Psoas muscle (tissue), 8 donors: Measurements from ENCODE around the gene SPACA4. TPM values are rescaled to one million over a fixed set of nuclear protein-coding genes. Genes with fewer than 3 reads are reported as not detected.

Experiments used
- ATAC-seq, 4 donors: fragments of 200-7000 bp; cut with Tn5 transposase; one replicate each; pipeline ENCODE4 v1.9.1; 2020; ENCODE audit warnings: moderate library complexity in 3 of 4, mild to moderate bottlenecking in 2 of 4
- DNase-seq, 2 donors: peaks; one replicate each; pipeline ENCODE4 v3.0.0-alpha.2; 2020
- H3K27ac ChIP-seq: fragments of 200-600 bp; one replicate; pipeline ENCODE4 v1.8.0; 2022
- H3K27me3 ChIP-seq, 3 donors: fragments of 200-600 bp in 1 of 3; one replicate each; pipeline versions ENCODE4 v1.6.1 to v1.8.0; 2013 to 2022; ENCODE audit warnings: low read length in 2 of 3, mild to moderate bottlenecking in 2 of 3, moderate library complexity in 1 of 3; ENCODE audit not compliant: insufficient read depth in 3 of 3
- H3K36me3 ChIP-seq, 2 donors: fragments of 200-600 bp in 1 of 2; one replicate each; pipeline versions ENCODE4 v1.6.1 to v1.8.0; 2013 to 2022; ENCODE audit warnings: low read depth in 1 of 2, mild to moderate bottlenecking in 1 of 2, moderate library complexity in 1 of 2; ENCODE audit not compliant: insufficient read depth in 1 of 2
- H3K4me1 ChIP-seq: fragments of 200-600 bp; one replicate; pipeline ENCODE4 v1.8.0; 2022
- H3K4me3 ChIP-seq: fragments of 200-600 bp; one replicate; pipeline ENCODE4 v1.8.0; 2022; ENCODE audit warnings: mild to moderate bottlenecking
- H3K9me3 ChIP-seq: fragments of 200-600 bp; one replicate; pipeline ENCODE4 v1.8.0; 2022
- WGBS, 3 donors: extraction: QIAGEN DNeasy Blood & Tissue Kit; methylation state at CpG; one replicate each; pipeline versions ENCODE4 v1.1.6 to v1.1.7; 2013; 5-methylcytosine and 5-hydroxymethylcytosine counted together
- intact Hi-C, 2 donors: fragments of 100-400 bp; cut with DNase I; formaldehyde crosslinking; loops; one replicate each; pipeline versions ENCODE4 v1.11.0 to v1.14.2; 2022
- polyA plus RNA-seq, 3 donors: library from polyadenylated mRNA; stranded (reverse); fragments of 200-250 nt; gene quantifications; one replicate each; pipeline ENCODE4 v1.2.3, GENCODE V29; 2013
- total RNA-seq, 4 donors: library from RNA; stranded (reverse); fragmentation: NEBNext Ultra II Directional in 2 of 4; extraction: Animal tissue kit (Norgen Biotek cat#: 25700) in 2 of 4; gene quantifications; one replicate each; pipeline versions ENCODE4 v1.2.1 to v1.2.4, GENCODE V29; 2021 to 2023
- TF ChIP-seq, protein P1 (sequence below): fragments of 200-600 bp; IDR thresholded peaks from one replicate; pipeline ENCODE4 v1.8.0; 2022; ENCODE audit warnings: antibody characterized with exemption
- donor health status: healthy with polysubstance abuse.
- donor health status: DM: no; HTN: no; CAD: no; lungs with moderate emphysema.
- donor health status: Bipolar disorder and iron deficiency.
- donor health status: healthy.
- donor health status: DM: yes; HTN: yes; CAD: no.
- donor health status: DM: no; HTN: no; CAD: no.
- donor health status: DM: no; HTN: no; CAD: no.
- donor health status: DM: yes; HTN: yes; CAD: no.

The SPACA4 gene
- total and polyA plus RNA-seq, 7 donors: not detected

DNA sequence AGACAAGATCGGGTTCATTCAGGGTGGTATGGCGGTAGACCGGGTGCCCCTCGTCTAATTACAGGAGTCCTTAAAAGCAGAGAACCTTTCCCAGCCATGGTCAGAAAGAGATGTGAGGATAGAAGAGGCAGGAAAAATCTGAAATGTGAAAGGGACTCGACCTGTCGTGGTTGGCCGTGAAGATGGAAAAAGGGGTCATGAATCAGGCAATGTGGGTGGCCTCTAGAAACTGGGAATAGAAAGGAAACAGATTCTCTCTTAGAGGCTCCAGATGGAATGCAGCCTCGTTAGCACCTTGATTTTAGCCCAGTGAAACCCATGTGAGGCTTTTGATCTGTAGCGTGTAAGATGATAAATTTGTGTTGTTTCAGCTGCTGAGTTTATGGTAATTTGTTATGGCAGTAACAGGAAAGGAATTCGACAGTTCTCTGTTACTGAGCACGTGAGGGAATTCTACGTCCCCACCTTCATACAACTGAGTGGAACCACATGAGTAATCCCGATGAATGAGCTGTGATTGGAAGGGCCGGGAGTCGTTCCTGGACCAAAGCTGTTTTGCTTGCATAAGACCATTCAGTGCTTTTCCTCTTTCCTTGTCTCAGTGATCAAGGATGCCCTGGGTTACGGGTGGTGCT lies 50.4 kb downstream of the SPACA4 start:
- intact Hi-C loops: no loop called here
- no peaks in the 10 kb centered on the region for H3K9me3 ChIP-seq
- no peaks in the 10 kb centered on the region for H3K4me1 ChIP-seq
- H3K27me3 ChIP-seq: no peaks in the 10 kb centered on the region
- no peaks in the 10 kb centered on the region for H3K36me3 ChIP-seq
- no peak for DNase-seq
- H3K4me3 ChIP-seq: no peak overlapping the region
- ATAC-seq: no peak
- WGBS, 3 donors: 48 to 55% (median 50%) methylated on average over 16 of the region's 16 CpGs
- TF ChIP-seq, protein P1, sequence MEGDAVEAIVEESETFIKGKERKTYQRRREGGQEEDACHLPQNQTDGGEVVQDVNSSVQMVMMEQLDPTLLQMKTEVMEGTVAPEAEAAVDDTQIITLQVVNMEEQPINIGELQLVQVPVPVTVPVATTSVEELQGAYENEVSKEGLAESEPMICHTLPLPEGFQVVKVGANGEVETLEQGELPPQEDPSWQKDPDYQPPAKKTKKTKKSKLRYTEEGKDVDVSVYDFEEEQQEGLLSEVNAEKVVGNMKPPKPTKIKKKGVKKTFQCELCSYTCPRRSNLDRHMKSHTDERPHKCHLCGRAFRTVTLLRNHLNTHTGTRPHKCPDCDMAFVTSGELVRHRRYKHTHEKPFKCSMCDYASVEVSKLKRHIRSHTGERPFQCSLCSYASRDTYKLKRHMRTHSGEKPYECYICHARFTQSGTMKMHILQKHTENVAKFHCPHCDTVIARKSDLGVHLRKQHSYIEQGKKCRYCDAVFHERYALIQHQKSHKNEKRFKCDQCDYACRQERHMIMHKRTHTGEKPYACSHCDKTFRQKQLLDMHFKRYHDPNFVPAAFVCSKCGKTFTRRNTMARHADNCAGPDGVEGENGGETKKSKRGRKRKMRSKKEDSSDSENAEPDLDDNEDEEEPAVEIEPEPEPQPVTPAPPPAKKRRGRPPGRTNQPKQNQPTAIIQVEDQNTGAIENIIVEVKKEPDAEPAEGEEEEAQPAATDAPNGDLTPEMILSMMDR: no peak
- no peak overlapping the region for H3K27ac ChIP-seq

Other genes starting within 250 kb of the SPACA4 start
- gene TMEM143, start 242.8 kb upstream of the SPACA4 start, total RNA-seq: 10 to 100 TPM; 52.0 to 65.1 (median 57.7) TPM
- 10 to 100 TPM; 17.1 to 41.9 (median 41.5) TPM for gene TMEM143, start 242.8 kb upstream of the SPACA4 start, polyA plus RNA-seq
- not detected for gene SYNGR4, start 242.4 kb upstream of the SPACA4 start, total RNA-seq
- under 1 TPM in 1 of 3 donors, not detected in 2; 0.04 TPM for gene SYNGR4, start 242.4 kb upstream of the SPACA4 start, polyA plus RNA-seq
- gene KDELR1, start 215.2 kb upstream of the SPACA4 start, total RNA-seq: 10 to 100 TPM; 56.5 to 71.0 (median 62.9) TPM
- 10 to 100 TPM; 37.0 to 48.7 (median 40.0) TPM for gene KDELR1, start 215.2 kb upstream of the SPACA4 start, polyA plus RNA-seq
- gene GRIN2D, start 213.1 kb upstream of the SPACA4 start, total RNA-seq: under 1 TPM; 0.04 to 0.21 (median 0.06) TPM
- under 1 TPM; 0.03 to 0.07 (median 0.04) TPM for gene GRIN2D, start 213.1 kb upstream of the SPACA4 start, polyA plus RNA-seq
- gene GRWD1, start 160.8 kb upstream of the SPACA4 start, total RNA-seq: 10 to 100 TPM; 24.6 to 46.0 (median 40.3) TPM
- gene GRWD1, start 160.8 kb upstream of the SPACA4 start, polyA plus RNA-seq: 10 to 100 TPM; 24.2 to 53.7 (median 42.0) TPM
- 1 to 10 TPM in 3 of 4 donors, under 1 TPM in 1; 0.65 to 2.6 (median 1.3) TPM for gene KCNJ14, start 151.2 kb upstream of the SPACA4 start, total RNA-seq
- 1 to 10 TPM in 1 of 3 donors, under 1 TPM in 2; 0.28 to 1.6 (median 0.58) TPM for gene KCNJ14, start 151.2 kb upstream of the SPACA4 start, polyA plus RNA-seq
- gene CYTH2, start 137.4 kb upstream of the SPACA4 start, total RNA-seq: 10 to 100 TPM; 21.8 to 45.2 (median 29.4) TPM
- 10 to 100 TPM; 36.6 to 41.0 (median 39.5) TPM for gene CYTH2, start 137.4 kb upstream of the SPACA4 start, polyA plus RNA-seq
- under 1 TPM in 2 of 4 donors, not detected in 2; 0.06 to 0.14 TPM for gene LMTK3, start 94.9 kb upstream of the SPACA4 start, total RNA-seq
- gene LMTK3, start 94.9 kb upstream of the SPACA4 start, polyA plus RNA-seq: under 1 TPM; 0.03 to 0.06 (median 0.05) TPM
- gene SULT2B1, start 54.6 kb upstream of the SPACA4 start, total RNA-seq: not detected
- under 1 TPM in 2 of 3 donors, not detected in 1; 0.06 to 0.23 TPM for gene SULT2B1, start 54.6 kb upstream of the SPACA4 start, polyA plus RNA-seq
- not detected for gene FAM83E, start 8.3 kb downstream of the SPACA4 start, total RNA-seq
- under 1 TPM in 2 of 3 donors, not detected in 1; 0.01 to 0.20 TPM for gene FAM83E, start 8.3 kb downstream of the SPACA4 start, polyA plus RNA-seq
- gene RPL18, start 12.4 kb downstream of the SPACA4 start, total RNA-seq: 100 to 1,000 TPM; 506 to 730 (median 645) TPM
- 1,000 to 10,000 TPM; 1,096 to 1,745 (median 1,373) TPM for gene RPL18, start 12.4 kb downstream of the SPACA4 start, polyA plus RNA-seq
- gene SPHK2, start 12.8 kb downstream of the SPACA4 start, total RNA-seq: 10 to 100 TPM in 2 of 4 donors, 1 to 10 TPM in 2; 4.1 to 12.8 (median 8.8) TPM
- gene SPHK2, start 12.8 kb downstream of the SPACA4 start, polyA plus RNA-seq: 1 to 10 TPM; 3.3 to 7.4 (median 4.8) TPM
- gene DBP, start 30.6 kb downstream of the SPACA4 start, total RNA-seq: 10 to 100 TPM in 1 of 4 donors, 1 to 10 TPM in 3; 3.6 to 14.5 (median 6.5) TPM
- 1 to 10 TPM; 2.8 to 7.0 (median 3.2) TPM for gene DBP, start 30.6 kb downstream of the SPACA4 start, polyA plus RNA-seq
- 1 to 10 TPM; 4.1 to 8.8 (median 6.4) TPM for gene CA11, start 39.4 kb downstream of the SPACA4 start, total RNA-seq
- 10 to 100 TPM in 1 of 3 donors, 1 to 10 TPM in 2; 2.3 to 10.6 (median 9.2) TPM for gene CA11, start 39.4 kb downstream of the SPACA4 start, polyA plus RNA-seq
- gene NTN5, start 66.3 kb downstream of the SPACA4 start, total RNA-seq: under 1 TPM in 1 of 4 donors, not detected in 3; 0.21 TPM
- gene NTN5, start 66.3 kb downstream of the SPACA4 start, polyA plus RNA-seq: under 1 TPM in 1 of 3 donors, not detected in 2; 0.04 TPM
- gene FUT2, start 89.2 kb downstream of the SPACA4 start, total RNA-seq: not detected
- gene FUT2, start 89.2 kb downstream of the SPACA4 start, polyA plus RNA-seq: not detected
- 10 to 100 TPM in 3 of 4 donors, 1 to 10 TPM in 1; 7.9 to 50.9 (median 32.9) TPM for gene MAMSTR, start 113.0 kb downstream of the SPACA4 start, total RNA-seq
- 10 to 100 TPM in 1 of 3 donors, 1 to 10 TPM in 2; 3.1 to 10.5 (median 8.4) TPM for gene MAMSTR, start 113.0 kb downstream of the SPACA4 start, polyA plus RNA-seq
- gene RASIP1, start 133.9 kb downstream of the SPACA4 start, total RNA-seq: 1 to 10 TPM; 6.9 to 9.7 (median 8.0) TPM
- 1 to 10 TPM; 3.9 to 7.7 (median 4.9) TPM for gene RASIP1, start 133.9 kb downstream of the SPACA4 start, polyA plus RNA-seq
- gene IZUMO1, start 140.2 kb downstream of the SPACA4 start, total RNA-seq: under 1 TPM in 3 of 4 donors, not detected in 1; 0.26 to 0.76 (median 0.36) TPM
- gene IZUMO1, start 140.2 kb downstream of the SPACA4 start, polyA plus RNA-seq: under 1 TPM in 2 of 3 donors, not detected in 1; 0.18 to 0.66 TPM
- 1 to 10 TPM; 1.6 to 2.3 (median 2.0) TPM for gene FUT1, start 145.9 kb downstream of the SPACA4 start, total RNA-seq
- gene FUT1, start 145.9 kb downstream of the SPACA4 start, polyA plus RNA-seq: 1 to 10 TPM; 1.1 to 1.3 (median 1.3) TPM
- gene FGF21, start 148.8 kb downstream of the SPACA4 start, total RNA-seq: 1 to 10 TPM in 2 of 4 donors, not detected in 2; 1.7 to 6.2 TPM
- gene FGF21, start 148.8 kb downstream of the SPACA4 start, polyA plus RNA-seq: under 1 TPM in 2 of 3 donors, not detected in 1; 0.06 to 0.31 TPM
- 10 to 100 TPM; 24.6 to 48.5 (median 29.9) TPM for gene BCAT2, start 204.3 kb downstream of the SPACA4 start, total RNA-seq
- 10 to 100 TPM; 14.4 to 22.9 (median 20.0) TPM for gene BCAT2, start 204.3 kb downstream of the SPACA4 start, polyA plus RNA-seq
- 1 to 10 TPM in 1 of 4 donors, under 1 TPM in 3; 0.61 to 1.2 (median 0.80) TPM for gene HSD17B14, start 229.7 kb downstream of the SPACA4 start, total RNA-seq
- gene HSD17B14, start 229.7 kb downstream of the SPACA4 start, polyA plus RNA-seq: under 1 TPM; 0.15 to 0.66 (median 0.29) TPM